Suprapubic skin (tissue), 3 donors: ENCODE results near the gene TOR3A.

Experiments used
- CTCF ChIP-seq, 2 donors: fragments of 200-600 bp in 1 of 2; fragments of 450-650 bp in 1 of 2; sonication (generic) in 1 of 2; IDR thresholded peaks; one replicate each; pipeline ENCODE4 v1.5.1; 2016 to 2019; ENCODE audit warnings: antibody characterized with exemption in 2 of 2, mild to moderate bottlenecking in 1 of 2, moderate library complexity in 1 of 2
- EP300 ChIP-seq: sonication (generic); formaldehyde crosslinking; IDR thresholded peaks from one replicate; pipeline ENCODE4 v1.6.1; 2017; ENCODE audit warnings: antibody characterized with exemption

- TF ChIP-seq CTCF (IDR thresholded peaks at IDR 0.05) (no peak), EP300 (no peak)
These were observed 9.1 kb downstream of the TOR3A start for GRCh38 chr1:179090923-179091322.
